Erythroblast (primary cell): ENCODE data around the gene TPK1.

Experiments
- GATA1 ChIP-seq: IDR thresholded peaks from 2 replicates; pipeline ENCODE4 v1.6.1; 2011; ENCODE audit warnings: low read depth, mild to moderate bottlenecking, control low read depth, low read length, moderate library complexity
- POLR2A ChIP-seq: IDR thresholded peaks from 2 replicates; pipeline ENCODE4 v1.6.1; 2011; ENCODE audit warnings: mild to moderate bottlenecking, low read length

DNA sequence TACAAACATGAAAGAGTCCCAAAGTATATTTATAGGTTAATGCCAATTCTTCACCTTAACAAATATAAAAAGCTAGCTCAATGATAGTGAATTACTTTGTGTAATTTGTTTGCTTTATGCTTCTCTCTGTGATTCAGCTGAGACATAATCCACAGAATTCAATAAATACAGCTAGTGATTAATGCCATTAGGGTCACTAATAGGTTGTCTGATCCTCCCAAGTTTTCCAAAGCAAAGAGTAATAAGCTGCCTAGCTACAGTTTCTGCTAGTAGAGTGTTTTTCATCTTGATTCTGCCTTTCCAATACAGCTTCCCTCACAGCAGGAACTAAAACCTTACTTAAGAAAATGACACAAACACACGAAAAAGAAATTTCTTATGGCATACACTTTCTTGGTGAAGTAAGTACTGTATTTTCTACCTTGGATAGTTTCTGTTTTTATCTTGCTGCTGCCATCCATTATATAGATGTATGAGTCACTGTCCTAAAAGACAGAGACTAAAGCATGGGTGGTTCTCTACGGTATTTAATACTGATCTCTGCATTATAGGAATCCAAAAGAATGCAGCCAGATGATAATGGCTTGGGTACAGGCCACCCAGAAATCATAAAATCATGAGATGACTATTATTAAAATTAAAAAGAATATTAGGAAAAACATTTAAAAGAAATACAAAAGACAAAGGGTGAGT, 170.0 kb downstream of the TPK1 start:
- no peak for TF ChIP-seq POLR2A
- TF ChIP-seq GATA1: no peak
